PC-9 (cell line): ENCODE data around the gene RXRB. TPM values are rescaled to one million over a fixed set of nuclear protein-coding genes. Genes with fewer than 3 reads are reported as not detected.

Experiments used
- BruUV-seq: library from RNA; stranded (reverse); fragments of 400-500 nt; replicated peaks from 2 replicates; lab custom pipeline; 2021; lab: Mats Ljungman, UMichigan
- CTCF ChIA-PET: fragments of 300-600 bp; sonication (Branson Sonifier 250); formaldehyde crosslinking; loops from one replicate; lab custom pipeline; 2022; ENCODE audit warnings: antibody characterized with exemption; lab: Charles Lee
- POLR2A ChIA-PET: fragments of 300-600 bp; sonication (Branson Sonifier 250); formaldehyde crosslinking; loops from one replicate; lab custom pipeline; 2022; ENCODE audit warnings: antibody characterized with exemption; ENCODE audit not compliant: unreplicated experiment; lab: Charles Lee
- DNase-seq, 2 experiments: peaks; one replicate each; pipeline versions ENCODE4 v3.0.0 to v3.0.0-alpha.2; 2015 to 2022; ENCODE audit warnings: mixed read lengths in 1 of 2
- H2AFZ ChIP-seq: fragments of 200-600 bp; sonication (generic); 2 replicates; pipeline ENCODE4 v1.8.1; 2017; ENCODE audit warnings: antibody characterized with exemption
- H3F3A ChIP-seq: fragments of 200-600 bp; sonication (generic); 2 replicates; pipeline ENCODE4 v1.8.1; 2017; ENCODE audit warnings: antibody characterized with exemption, mild to moderate bottlenecking, low read depth; ENCODE audit not compliant: insufficient read depth
- H3K27ac ChIP-seq: fragments of 200-600 bp; sonication (generic); 2 replicates; pipeline ENCODE4 v1.6.1; 2016; ENCODE audit warnings: mixed run types
- H3K27me3 ChIP-seq: fragments of 200-600 bp; sonication (generic); 2 replicates; pipeline ENCODE4 v1.6.1; 2016; ENCODE audit warnings: low read depth, mixed run types; ENCODE audit not compliant: insufficient read depth
- H3K36me3 ChIP-seq: fragments of 200-600 bp; sonication (generic); 2 replicates; pipeline ENCODE4 v1.6.1; 2016; ENCODE audit warnings: low read depth, mixed run types
- H3K4me1 ChIP-seq: fragments of 200-600 bp; sonication (generic); replicated peaks from 2 replicates; pipeline ENCODE4 v1.6.1; 2016; ENCODE audit warnings: mixed run types; ENCODE audit not compliant: insufficient read depth
- H3K4me2 ChIP-seq: fragments of 200-600 bp; sonication (generic); 2 replicates; pipeline ENCODE4 v1.6.1; 2017; ENCODE audit warnings: mixed run types
- H3K4me3 ChIP-seq: fragments of 200-600 bp; sonication (generic); 2 replicates; pipeline ENCODE4 v1.6.1; 2016; ENCODE audit warnings: mixed run types
- H3K79me2 ChIP-seq: fragments of 200-600 bp; sonication (generic); 2 replicates; pipeline ENCODE4 v1.6.1; 2017; ENCODE audit warnings: low read depth, mixed run types
- H3K9me2 ChIP-seq: fragments of 200-600 bp; sonication (generic); 2 replicates; pipeline ENCODE4 v1.8.1; 2017; ENCODE audit warnings: mild to moderate bottlenecking; ENCODE audit not compliant: insufficient read depth
- H3K9me3 ChIP-seq: fragments of 200-600 bp; sonication (generic); 2 replicates; pipeline ENCODE4 v1.8.1; 2016; ENCODE audit warnings: low read depth; ENCODE audit not compliant: insufficient read depth
- H4K20me1 ChIP-seq: fragments of 200-600 bp; sonication (generic); 2 replicates; pipeline ENCODE4 v1.8.1; 2017; ENCODE audit not compliant: insufficient read depth
- EZH2 ChIP-seq: fragments of 200-600 bp; sonication (generic); IDR thresholded peaks from 2 replicates; pipeline ENCODE4 v1.8.0; 2017; ENCODE audit warnings: antibody characterized with exemption, low read depth
- intact Hi-C: fragments of 100-400 bp; cut with micrococcal nuclease; formaldehyde crosslinking; loops from one replicate; pipeline ENCODE4 v1.10.0; 2022; ENCODE audit not compliant: unreplicated experiment
- total RNA-seq: library from RNA; stranded (reverse); gene quantifications from 2 replicates; pipeline ENCODE4 v1.2.3, GENCODE V29; 2021
- TF ChIP-seq, protein P1 (sequence below): fragments of 200-600 bp; sonication (generic); conservative IDR thresholded peaks from 2 replicates; pipeline ENCODE4 v1.6.1; 2017; ENCODE audit warnings: mixed run types, antibody characterized with exemption, mild to moderate bottlenecking, moderate library complexity

Gene RXRB
- total RNA-seq, 1 experiment from 2014 or later = 49.8 TPM

DNA sequence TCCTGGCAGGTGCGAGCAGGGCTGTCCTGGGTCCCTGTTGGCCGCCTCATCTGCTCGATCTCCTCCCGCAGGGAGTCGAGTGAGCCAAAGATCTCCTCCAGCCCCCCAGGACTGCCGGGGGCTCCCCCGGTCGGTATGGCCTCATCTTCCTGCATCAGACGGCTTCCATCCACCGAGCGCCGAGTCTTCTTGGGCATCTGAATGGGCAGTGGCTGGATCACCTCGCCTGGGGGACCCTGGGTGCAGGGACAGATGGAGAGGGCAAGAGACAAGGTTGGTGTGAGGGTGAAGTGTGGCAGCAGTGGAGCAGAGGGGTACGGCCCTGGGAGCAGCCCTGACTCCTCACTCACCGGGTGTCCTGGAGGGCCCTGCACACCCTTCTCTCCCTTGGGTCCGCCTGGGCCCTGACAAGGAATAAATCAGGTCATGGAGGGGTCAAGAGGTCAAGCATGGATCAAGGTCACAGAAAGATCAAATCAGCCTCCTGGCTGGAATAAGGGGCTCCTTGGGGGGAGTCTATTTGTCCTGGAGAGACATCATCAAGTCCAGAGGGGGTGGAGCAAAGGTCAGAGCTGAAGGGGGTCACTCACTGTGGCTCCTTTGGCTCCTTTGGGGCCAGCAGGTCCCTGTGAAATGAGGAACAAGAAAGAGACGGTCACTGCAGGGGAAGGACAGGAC, 34.7 kb downstream of the RXRB start:
- TF ChIP-seq, protein P1, sequence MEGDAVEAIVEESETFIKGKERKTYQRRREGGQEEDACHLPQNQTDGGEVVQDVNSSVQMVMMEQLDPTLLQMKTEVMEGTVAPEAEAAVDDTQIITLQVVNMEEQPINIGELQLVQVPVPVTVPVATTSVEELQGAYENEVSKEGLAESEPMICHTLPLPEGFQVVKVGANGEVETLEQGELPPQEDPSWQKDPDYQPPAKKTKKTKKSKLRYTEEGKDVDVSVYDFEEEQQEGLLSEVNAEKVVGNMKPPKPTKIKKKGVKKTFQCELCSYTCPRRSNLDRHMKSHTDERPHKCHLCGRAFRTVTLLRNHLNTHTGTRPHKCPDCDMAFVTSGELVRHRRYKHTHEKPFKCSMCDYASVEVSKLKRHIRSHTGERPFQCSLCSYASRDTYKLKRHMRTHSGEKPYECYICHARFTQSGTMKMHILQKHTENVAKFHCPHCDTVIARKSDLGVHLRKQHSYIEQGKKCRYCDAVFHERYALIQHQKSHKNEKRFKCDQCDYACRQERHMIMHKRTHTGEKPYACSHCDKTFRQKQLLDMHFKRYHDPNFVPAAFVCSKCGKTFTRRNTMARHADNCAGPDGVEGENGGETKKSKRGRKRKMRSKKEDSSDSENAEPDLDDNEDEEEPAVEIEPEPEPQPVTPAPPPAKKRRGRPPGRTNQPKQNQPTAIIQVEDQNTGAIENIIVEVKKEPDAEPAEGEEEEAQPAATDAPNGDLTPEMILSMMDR = no peak
- no peak for TF ChIP-seq EZH2

DNA sequence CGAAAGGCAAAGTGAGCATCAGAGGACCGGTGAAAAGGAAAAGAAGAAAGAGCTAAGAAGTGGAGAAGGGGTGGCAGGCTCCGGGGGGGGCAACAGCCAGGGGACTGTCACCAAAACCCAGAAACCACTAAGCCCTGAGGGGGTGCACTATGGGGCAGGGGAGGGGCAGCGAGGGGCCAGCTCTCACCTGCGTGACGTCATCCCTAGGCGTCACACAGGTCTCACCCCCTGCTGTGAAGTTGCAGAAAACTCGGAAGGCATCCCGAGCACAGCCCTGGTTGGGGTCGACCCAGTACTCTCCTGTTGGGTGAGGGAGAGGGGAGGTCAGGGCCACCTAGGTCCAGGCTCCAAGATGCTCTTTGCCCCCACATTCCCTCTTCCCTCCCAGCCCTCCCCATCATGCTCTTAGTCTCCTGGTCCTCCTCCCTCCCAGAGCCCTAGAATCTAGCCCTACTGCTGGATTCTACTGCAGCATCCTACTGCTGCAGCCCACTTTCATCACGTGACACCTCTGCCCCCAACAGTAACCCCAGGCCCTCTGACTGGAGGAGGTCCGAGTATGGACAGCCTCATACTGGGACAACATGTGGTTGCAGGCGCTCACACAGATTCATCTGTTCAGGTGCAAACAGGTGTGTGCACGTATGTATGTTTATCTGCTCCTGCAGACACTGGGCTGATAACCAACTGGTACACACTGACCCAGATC, 35.6 kb downstream of the RXRB start:
- Histone ChIP-seq H3K9me3 (no peaks in the 10 kb centered on the region), H3K27me3 (peaks cover 41% of the 10 kb centered on the region), H3K79me2 (no peaks in the 10 kb centered on the region), H3K4me2 (no peak overlapping the region), H3K4me3 (no peak overlapping the region), H4K20me1 (no peaks in the 10 kb centered on the region), H3K36me3 (no peaks in the 10 kb centered on the region), H3F3A (no peaks in the 10 kb centered on the region), H3K9me2 (no peaks in the 10 kb centered on the region), H2AFZ (no peak overlapping the region), H3K4me1 (peaks cover 4% of the 10 kb centered on the region), H3K27ac (no peak overlapping the region)
- no TSS peak for BruUV-seq
- no peak for DNase-seq
- ChIA-PET POLR2A (no interaction called here), CTCF (no interaction called here)
- TF ChIP-seq EZH2 = no peak
- TF ChIP-seq, protein P1 = no peak
- intact Hi-C loops = loop anchor here (5.0 kb wide), 1 partner anchor 82 kb away; no protein-coding TSS in a partner anchor

More for the DNA sequence above, 34.7 kb downstream of the RXRB start:
- Histone ChIP-seq H3K9me2 (no peaks in the 10 kb centered on the region), H3K27me3 (peaks cover 40% of the 10 kb centered on the region), H3K4me3 (no peak overlapping the region), H3F3A (no peaks in the 10 kb centered on the region), H3K79me2 (no peaks in the 10 kb centered on the region), H3K27ac (no peak overlapping the region), H2AFZ (no peak overlapping the region), H3K4me2 (no peak overlapping the region), H3K4me1 (peaks cover 4% of the 10 kb centered on the region), H4K20me1 (no peaks in the 10 kb centered on the region), H3K9me3 (no peaks in the 10 kb centered on the region), H3K36me3 (no peaks in the 10 kb centered on the region)
- POLR2A ChIA-PET = interaction anchor here (0.8 kb wide), 1 partner anchor 44 kb away, joined by 6 read pairs; no protein-coding TSS in a partner anchor
- no TSS peak for BruUV-seq
- CTCF ChIA-PET = no interaction called here
- no peak for DNase-seq
- intact Hi-C loops = no loop called here

DNA sequence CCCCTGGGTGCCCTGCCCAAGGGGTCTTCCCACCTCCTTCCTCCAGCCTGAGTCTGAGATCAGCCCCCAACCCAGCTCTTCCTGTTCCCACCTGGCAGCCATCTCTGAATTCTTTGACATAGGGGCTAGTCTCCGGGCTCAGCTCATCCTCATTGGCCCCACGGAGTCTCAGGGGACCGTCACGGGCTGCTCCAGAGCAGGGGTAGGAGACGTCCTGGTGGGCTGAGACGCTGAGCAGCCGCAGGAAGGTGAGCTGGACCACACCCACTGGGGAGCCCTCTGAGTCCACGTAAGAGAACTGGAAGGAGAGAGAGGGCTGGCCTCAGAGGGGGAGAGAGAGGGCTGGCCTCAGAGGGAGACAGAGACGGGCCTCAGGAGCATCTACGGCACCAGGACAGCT, 36.3 kb downstream of the RXRB start:
- no peak for DNase-seq
- Histone ChIP-seq H3K9me2 (no peaks in the 10 kb centered on the region), H2AFZ (no peak overlapping the region), H3K36me3 (no peaks in the 10 kb centered on the region), H3K79me2 (no peaks in the 10 kb centered on the region), H3K4me2 (no peak overlapping the region), H3K4me3 (no peak overlapping the region), H3K27ac (no peak overlapping the region), H3F3A (no peaks in the 10 kb centered on the region), H4K20me1 (no peaks in the 10 kb centered on the region), H3K27me3 (peaks cover 44% of the 10 kb centered on the region), H3K4me1 (peaks cover 4% of the 10 kb centered on the region), H3K9me3 (no peaks in the 10 kb centered on the region)
- intact Hi-C loops = loop anchor here (5.0 kb wide), 1 partner anchor 83 kb away; no protein-coding TSS in a partner anchor
- BruUV-seq = no TSS peak
- POLR2A ChIA-PET = no interaction called here
- no peak for TF ChIP-seq EZH2
- TF ChIP-seq, protein P1 = no peak
- CTCF ChIA-PET = no interaction called here
